Activated CD8-positive, alpha-beta memory T cell treated with anti-CD3 and anti-CD28 coated beads for 4 hours (primary cell): Measurements from ENCODE around the gene HRC.
"Not testable (repeated sequence)": the region's sequence is repeated elsewhere in the genome, so short reads cannot be mapped to it uniquely, and the experiment has no call there.

Source experiments
- DNase-seq, 2 donors: peaks; one replicate each; pipeline ENCODE4 v3.0.0-alpha.2; 2020; ENCODE audit warnings: low read depth in 2 of 2

Gene HRC

DNA sequence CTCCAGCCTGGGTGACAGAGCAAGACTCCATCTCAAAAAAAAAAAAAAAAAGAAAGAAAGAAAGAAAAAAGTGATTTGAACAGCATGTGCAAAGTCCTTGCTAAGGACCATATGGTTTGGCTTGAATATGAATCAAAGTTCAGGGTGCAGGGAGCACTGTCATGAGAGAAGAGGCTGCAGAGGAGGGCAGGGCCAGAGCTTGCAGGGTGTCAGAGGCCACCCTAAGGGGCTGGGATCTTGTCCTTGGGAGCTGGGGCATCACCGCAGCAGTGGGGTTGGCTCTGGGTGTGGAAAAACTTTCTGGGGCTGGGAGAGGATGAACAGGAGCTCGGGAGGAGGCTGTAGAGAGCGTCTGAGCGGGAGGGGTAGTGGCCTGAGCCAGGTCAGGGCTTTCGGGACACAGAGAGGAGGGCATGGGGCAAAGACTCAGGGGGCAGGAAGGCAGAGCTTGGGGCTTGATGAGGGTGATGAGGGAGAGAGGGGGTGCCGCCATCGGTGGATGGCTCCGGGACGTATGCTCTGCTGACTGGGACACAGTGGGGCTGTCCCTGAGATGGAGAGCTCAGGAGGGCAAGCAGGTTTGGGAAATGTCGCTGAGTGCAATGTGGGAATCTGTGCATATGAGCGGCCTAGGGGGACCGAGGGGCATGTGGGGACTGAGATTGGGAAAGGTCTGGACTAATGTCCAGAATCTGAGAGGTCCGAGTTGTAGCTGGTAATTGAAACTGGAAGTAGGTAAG, 5.4 kb upstream of the HRC start:
- no peak for DNase-seq

DNA sequence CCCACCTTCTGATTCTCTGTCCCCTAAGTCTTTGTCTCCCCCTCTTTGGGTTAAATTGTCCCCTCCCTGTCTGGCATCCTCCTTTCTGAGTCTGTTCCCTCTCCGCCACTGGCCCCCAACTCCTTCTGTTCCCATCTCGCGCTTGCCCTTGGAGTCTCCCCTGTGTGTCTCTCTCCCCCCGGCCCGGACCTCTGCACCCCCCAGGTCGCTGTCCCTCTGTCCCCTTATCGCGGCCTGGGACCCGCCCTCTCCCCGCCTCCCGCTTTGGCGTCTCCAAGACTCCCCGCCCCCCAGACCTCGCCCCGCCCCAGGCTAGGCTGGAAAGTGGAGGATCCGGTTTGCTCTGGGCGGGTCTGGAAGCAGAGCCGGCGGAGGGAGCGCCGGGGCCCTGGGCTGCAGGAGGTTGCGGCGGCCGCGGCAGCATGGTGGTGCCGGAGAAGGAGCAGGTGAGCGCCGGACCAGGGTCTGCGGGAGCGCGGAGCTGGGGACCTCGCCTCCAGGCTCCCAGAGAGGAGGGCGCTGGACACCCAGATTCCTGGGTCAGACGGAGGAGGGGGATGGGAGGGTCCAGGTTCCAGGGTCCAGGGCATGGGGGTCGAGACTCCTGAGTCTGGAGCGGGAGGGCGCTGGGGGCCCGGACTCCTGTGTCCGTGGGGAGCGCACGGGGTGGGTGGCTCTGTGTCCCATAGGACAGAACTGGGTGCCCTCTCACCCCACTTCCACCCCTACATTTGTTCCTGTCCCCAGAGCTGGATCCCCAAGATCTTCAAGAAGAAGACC, 2.4 kb upstream of the HRC start, which contains the start of gene TRPM4:
Gene TRPM4 (plus strand): TSS at position 348 of the 780 bp plus-strand sequence. CDS start 75 bp downstream, at position 423.
- no peak for DNase-seq

DNA sequence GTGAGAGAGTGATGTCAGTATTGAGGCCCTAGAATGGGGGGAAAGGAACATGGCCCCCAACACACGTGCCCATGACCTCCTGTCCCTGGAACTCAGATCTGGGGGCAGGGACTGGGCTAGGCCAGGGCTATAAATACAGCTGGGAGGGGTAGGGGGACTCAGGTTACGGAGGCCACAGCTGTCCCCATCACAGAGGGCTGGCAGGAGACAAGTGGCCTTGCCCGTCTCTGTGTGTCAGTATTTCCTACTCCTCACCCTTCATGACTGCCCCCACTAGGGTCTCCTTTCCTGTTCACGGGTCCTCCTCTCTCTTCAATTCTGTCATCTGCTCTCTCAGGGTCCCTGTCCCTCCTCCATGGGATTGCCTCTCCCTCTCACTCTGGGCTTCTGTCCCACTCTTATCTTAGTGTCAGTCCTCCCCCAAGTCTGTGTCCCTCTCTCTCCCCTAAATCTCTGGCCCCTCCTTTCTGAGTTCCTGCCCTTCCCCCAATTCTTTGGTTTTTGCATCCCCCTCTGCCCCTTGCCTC, 687 bp upstream of the HRC start:
- DNase-seq, result no peak

DNA sequence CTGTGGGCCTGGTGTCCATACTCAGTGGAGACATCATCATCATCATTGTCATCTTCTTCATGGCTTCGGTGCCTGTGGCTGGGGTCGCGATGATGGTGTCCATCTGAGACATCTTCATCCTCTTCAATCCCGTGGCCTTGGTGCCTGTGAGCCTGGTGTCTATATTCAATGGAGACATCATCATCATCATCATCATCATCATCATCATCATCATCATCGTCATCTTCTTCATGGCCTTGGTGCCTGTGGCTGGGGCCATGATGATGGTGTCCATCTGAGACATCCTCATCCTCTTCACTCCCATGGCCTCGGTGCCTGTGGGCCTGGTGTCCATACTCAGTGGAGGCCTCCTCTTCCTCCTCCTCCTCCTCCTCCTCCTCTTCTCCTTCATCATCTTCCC, 917 bp downstream of the HRC start:
- no peak for DNase-seq

DNA sequence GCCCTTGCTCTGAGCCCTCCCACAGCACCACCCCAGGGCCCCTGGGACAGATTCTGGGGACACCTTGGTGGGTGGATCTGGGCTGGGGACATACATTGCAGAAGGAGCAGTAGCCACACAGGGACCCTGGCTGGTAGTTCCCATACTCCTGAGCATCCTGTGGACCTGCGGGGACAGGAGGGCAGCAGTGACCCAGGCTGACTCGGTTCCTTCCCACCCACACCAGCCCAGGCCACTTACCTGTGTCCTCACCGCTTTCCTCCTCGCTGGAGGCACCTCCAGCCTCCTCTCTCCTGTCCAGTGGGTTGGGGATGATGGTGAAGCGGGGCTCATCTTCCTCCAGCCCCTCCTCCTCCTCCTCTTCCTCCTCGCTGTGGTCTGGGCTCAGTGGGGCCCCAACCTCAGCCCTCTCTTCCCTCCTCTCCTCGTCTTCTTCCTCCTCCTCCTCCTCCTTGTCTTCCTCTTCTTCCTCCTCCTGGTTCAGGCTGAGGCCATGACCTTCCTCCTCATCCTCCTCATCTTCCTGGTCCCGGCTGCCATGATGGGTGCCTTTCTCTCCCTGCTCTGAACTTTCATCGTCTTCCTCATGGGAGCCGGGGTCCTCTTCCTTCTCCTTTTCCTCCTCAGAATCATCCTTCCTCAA, 1.9 kb downstream of the HRC start:
- no peak for DNase-seq

DNA sequence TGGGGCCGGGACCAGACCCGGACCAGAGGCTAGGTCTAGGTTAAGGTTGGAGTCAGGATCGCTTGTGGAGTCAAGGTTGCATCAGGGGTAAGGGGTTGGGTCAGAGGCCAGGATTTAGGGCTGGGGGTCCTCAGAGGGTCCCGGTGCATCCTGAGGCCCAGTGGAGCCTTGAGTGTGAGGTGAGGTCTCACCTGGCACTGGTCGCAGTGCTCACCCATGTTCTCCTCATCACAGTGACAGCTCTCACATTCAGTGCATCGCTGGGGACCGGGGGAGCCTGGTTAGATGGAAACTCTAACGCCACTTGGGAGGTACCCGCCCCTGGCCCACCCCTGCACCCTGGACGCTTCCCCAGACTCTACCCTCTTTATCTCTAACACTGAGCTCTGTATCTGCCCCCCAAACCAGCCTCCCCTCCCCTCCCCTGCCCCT, 3.1 kb downstream of the HRC start:
- no peak for DNase-seq

DNA sequence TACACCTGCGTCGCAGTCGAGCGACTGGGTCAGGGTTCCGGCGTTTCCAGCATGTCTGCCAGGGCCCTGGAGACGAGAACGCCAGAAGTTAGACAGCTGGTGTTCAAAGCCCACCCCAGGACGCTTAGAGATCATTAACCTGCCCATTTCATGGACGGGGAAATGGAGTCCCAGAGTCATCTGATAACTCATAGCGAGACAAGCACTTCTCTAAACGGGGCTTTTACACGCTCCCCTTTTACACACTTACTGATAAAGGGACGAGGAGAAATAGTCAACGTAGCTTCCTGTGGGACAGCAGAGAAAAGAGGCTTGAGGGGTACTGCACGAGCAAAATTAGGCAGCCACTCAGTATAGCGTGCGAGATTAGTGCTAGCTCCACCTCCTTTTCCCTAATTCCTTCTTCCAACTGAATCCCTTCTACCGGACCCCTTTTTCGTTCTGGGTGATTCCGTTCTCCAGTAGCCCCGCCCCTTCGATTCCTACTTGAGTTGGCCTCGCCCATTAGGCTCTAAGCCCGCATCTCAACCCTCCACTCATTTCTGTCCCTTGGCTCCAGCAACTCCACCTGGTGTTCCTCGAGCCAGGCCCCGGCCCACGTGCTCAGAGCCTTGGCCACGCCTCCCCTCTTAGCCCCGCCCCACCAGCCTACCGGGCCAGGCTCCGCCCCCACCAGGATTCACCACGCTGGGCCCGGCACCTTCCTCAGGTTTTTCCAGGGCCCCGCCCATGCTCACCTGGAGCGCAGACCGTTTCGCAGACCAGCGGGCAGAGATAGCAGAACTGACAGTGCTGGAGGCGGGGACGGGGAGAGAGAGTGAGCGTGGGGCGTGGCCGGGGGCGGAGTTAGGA, 3.7 kb downstream of the HRC start:
- DNase-seq, result no peak

DNA sequence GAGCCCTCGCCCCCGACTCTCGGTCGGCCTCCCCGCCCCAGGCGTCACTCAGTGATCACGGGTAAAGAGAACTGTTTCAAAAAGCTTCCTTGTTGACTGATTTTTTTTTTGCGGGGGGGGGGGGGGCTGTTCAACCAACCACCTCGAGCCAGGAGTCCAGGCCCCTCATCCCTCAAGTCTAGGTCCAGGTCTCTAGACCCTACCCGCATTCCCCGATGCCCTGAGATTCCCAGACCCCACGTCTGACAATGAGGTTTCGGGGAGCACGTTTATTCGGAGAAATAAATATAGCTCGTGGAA, 4.3 kb downstream of the HRC start:
- DNase-seq, result no peak

DNA sequence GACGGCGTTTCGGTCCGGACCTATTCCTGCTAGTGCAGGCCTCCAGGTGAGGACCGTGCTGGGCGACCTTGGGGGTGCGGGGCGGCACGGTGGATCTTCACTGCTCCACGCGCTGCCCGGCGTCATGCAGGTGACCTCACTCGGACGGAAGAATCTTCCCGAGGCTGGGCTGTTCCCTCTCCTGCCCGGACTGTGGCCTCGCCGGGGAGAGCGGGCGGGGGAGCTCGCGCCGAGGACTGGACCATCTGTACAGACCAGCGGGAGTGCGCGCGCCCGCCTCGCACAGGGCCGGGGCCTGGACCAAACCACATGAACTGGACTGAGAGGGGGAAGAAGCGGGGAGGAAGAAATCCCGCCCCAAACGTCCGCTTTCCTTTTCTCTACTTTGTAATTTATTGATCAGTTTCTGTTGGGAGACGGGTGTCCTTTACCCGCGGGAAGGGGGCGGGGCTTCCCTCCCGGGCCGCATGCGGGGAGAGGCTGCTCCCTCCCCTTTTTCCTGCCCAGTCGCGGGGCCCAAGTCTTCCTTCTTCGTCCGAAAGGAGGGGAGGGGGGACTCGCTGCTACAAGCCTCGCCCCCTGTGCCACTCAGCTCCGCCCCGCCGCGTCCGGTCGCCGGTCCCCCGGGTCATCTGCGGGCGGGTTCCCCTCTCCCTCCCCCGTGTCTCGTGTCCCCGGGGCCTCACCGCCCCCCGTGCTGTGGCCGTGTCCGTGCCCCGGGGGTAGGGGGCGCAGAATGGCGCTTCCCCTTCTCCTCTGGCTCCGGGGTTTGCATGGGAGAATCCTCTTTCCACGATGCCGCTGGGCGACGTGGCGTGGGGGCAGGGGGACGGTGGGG, 4.9 kb downstream of the HRC start:
- DNase-seq, result no peak

DNA sequence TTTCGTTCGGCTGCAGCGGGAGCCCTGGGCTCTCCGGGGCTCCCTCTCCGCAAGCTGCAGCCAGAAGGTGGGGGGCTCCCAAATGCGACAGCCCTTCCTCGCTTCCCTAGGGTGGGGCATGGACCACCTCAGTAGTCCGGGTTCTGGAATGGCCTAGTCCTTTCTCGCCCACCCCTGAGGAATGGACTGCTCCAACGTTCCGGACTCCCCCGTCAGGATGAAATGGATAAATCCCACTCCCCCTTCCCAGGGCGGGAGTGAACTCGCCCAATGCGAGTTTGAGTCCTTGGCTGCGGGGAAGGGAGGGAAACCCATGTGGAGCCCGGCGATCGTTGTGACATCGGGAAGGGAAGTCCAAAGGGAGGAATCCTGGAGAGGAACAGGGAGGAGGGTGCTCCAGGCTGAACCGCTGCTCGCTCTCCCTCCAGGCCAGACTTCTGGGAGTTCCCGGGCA, 5.5 kb downstream of the HRC start:
- DNase-seq, result no peak

DNA sequence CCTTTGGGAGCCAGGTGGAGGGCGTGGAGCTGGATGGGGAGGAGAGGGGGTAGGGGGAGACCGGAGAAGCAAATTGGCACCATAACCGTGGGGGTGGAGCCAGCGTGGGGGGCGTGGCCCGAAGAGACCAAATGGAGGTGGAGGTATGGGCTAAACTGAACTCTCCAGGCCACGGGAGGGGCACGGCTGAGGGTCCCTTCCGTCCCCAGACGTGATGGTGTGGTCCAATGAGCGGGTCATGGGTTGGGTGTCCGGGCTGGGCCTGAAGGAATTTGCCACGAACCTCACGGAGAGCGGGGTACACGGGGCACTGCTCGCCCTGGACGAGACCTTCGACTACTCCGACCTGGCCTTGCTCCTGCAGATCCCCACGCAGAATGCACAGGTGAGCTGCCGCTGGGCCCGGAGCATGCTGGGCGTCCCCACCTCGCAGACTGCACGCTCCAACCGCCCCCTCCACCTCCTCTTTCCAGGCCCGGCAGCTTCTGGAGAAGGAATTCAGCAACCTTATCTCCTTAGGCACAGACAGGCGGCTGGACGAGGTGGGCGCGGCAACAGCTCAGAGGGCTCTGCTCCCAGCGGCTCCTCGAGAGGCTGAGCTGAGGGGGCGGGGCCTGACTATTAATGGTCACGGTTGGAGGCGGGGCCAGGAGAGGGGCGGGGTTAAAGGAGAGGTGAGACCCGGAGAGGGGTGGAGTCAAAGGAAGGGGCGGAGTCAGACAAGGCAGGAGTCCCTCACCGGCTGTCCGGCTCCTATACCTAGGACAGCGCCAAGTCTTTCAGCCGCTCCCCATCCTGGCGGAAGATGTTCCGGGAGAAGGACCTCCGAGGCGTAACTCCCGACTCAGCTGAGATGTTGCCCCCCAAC, 6.2 kb downstream of the HRC start:
- DNase-seq, result peak; percentile 52 to 64

DNA sequence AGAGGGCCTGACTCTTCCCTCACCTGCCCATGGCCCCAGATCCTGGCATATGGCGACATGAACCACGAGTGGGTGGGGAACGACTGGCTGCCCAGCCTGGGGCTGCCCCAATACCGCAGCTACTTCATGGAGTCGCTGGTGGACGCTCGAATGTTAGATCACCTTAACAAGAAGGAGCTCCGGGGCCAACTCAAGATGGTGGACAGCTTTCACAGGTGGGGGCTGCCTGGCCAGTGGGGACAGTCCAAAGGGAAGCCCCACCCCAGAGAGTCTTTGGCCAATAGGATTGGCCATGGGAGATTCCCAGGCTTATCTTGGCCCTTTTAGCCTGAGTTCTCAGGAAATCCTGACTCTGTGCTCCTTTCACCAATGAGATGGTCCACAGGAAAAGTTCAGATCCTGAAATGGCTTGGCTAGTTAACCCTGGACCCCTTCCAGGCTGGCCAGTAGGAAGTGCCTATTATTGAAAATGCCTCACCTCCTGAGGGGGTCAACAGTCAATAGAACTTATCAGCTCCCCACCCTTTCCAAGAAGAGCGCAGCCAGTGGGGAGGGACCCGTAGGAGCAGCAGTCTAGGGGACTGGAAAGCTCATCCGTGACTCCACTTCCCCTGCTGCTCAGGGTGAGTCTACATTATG, 7.0 kb downstream of the HRC start:
- no peak for DNase-seq

DNA sequence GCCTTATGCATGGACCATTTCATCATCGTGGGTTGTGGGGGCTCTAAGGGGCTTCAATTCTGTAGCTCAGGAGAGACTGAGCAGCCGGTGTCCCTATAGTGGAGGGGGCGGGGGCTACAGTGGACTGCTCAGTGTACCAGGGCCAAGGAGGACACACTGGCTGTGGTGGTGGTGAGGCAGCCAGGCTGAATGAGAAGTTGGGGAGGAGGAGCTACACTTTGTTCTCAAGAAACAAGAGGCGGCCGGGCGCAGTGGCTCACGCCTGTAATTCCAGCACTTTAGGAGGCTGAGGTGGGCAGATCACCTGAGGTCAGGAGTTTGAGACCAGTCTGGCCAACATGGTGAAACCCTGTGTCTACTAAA, 8.8 kb downstream of the HRC start:
- not testable (repeated sequence) for DNase-seq

DNA sequence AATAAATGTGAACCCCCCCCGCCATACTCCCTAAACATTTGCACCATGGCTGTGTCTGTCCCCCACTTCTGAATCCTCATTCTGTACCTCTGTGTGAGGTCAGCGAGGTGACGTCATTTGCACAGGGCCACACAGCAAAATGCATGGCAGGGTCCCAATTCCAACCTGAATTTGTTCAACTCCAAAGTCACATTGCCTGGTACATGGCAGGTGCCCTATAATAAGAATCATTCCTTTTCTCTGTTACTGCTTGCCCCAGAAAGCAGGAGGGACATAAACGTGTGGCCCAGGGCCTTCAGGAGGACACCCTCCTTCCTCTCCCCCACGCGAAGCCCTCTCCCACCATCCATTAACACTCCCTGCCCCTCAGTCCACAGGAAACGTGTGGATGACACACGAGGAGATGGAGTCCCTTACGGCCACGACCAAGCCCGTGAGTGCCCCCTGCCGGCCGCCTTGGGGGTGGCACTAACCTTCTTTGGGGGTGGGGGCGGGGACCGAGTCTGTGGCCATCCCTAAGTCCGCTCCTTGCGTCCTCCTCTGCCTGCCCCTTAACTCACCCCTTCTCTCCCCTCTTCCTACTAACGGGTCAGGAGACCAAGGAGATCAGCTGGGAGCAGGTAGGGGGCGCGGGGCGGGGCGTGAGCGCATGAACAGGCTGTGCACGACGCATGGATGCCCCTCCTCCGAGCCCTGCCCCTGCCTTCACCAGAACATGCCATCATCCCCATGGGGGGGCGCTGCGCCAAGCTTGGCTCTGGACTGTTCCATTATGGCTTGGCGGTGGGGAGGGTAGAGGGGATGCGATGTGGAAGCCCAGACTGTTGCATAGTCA, 9.4 kb downstream of the HRC start:
- peak in 1 of 2 donors; percentile 60 for DNase-seq

DNA sequence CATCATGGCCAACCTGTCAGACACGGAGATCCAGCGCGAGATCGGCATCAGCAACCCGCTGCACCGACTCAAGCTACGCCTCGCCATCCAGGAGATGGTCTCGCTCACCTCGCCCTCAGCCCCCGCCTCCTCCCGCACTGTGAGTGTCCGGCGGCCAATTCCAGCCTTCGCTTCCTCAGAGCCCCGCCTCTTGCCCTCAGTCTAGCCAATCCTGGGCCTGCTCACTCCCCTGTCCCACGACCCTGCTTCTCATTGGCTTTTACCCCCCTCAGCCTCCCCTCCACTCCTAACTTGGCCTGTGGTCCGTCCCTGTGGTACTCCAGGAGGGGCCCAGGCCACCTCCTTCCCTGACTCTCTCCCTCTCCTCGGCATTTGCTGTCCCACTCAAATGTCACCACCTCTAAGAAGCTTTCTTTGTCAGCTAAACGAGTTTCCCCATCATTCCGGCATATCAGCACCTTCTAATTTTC, 12.3 kb downstream of the HRC start:
- DNase-seq, result no peak

DNA sequence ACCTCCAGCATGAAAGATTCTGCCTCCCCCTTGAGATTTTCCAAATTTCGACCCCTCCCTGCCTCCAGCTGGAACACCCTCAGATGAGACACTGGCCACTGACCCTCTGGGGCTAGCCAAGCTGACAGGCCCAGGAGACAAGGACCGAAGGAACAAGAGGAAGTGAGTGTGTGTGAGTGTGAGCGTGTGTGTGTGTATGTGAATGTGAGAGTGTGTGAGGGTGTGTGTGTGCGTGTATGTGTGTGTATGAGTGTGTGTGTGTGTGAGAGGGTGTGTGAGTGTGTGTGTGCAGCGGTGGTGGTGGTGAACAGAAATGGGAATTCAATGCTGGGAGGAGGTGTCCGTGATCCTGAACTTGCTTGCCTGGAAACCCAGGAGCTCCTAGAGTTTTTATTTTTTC, 13.8 kb downstream of the HRC start:
- no peak for DNase-seq

DNA sequence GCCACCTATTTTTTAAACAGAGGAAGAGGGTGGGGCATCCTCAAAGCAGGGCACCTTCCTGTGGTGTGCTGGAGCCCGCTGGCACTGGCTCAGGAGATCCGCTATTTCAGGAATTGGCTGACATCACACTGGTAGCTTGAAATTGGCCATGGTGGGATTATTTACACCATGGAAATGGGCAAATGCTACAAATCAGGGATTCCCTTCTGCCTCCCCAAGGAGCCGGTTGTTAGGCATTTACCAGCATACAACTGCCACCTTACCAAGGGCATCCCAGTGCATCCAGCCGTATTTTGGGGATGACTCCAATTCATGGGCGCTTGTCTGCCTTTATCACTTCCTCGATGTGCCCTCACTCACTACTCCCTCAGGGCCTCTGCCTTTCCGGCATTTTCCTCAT, 14.2 kb downstream of the HRC start:
- no peak for DNase-seq

DNA sequence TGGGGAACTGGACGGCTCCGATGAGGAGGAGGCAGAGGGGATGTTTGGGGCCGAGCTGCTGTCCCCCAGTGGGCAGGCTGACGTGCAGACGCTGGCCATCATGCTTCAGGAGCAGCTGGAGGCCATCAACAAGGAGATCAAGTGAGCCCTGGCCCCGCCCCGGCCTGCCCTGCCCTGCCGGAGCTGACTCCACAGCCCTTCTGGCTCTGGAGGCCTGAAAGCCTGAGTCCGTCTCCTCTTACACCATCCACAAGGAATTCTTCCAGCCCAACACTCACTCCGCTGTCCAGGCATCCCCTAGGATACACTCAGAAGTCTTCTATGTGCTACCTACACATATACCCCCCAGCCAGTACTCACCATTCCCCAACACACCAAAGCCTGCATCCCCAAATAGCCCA, 18.4 kb downstream of the HRC start:
- DNase-seq, result no peak
